ENCODE data around the gene ROCK1. TPM values are rescaled to one million over a fixed set of nuclear protein-coding genes. Genes with fewer than 3 reads are reported as not detected.
"Not testable (repeated sequence)": the region's sequence is repeated elsewhere in the genome, so short reads cannot be mapped to it uniquely, and the experiment has no call there.

ROCK1 gene
- total and polyA plus RNA-seq, 9 of the 15 experiments (the other 6 are each of a cell fraction or from before 2014, with no cell fraction given) = 7.4 to 28.6 (median 17.7) TPM

DNA sequence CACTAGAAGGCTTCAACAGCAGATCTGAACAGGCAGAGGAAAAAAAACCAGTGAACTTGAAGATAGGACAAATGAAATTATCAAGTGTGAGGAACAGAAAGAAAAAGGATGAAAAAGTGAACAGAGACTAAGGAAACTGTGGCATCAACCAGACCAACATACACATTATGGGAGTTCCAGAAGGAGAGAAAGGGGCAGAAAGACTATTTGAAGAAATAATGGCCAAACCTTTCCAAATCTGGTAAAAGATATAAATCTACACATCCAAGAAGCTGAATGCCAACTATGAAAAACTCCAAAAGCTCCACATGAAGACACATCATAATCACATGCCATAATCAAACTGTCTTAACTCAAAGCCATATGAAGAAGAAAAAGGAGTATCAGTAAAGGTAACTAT, 79.8 kb downstream of the ROCK1 start:
- H4K20me1 ChIP-seq (replicated peaks; ENCODE audit: control insufficient read depth, insufficient read depth, low read length) = no peaks in the 10 kb centered on the region
- in situ Hi-C loops (cut with MboI) = no loop called here
- DNase-seq (ENCODE audit: extremely low read depth in 1 of 4, low spot score in 3 of 4) (no peak), FAIRE-seq (no peak), ATAC-seq (no peak)
- no peak overlapping the region for H3K27ac ChIP-seq (ENCODE audit: extremely low read depth, low read depth, low read length)
- ChIA-PET CTCF (ENCODE audit: low intra/inter-chr PET ratio) (no interaction called here), POLR2A (interaction anchor here (0.6 kb wide), 2 partner anchors 637 to 1743 kb away, joined by 3 read pairs; no protein-coding TSS in a partner anchor)
- no peaks in the 10 kb centered on the region for H3K27me3 ChIP-seq (ENCODE audit: control insufficient read depth in 2 of 2, insufficient read depth in 2 of 2, low read length in 2 of 2)
- H3K4me1 ChIP-seq (replicated peaks in 1 of 2; ENCODE audit: control insufficient read depth in 2 of 2, insufficient read depth in 2 of 2, low read length in 2 of 2) = no peaks in the 10 kb centered on the region
- no peak overlapping the region for H2AFZ ChIP-seq (ENCODE audit: low read depth, low read length)
- no peak for TF ChIP-seq ZNF197 (CRISPR knock-in tag; IDR thresholded peaks at IDR 0.05; ENCODE audit: low read depth)
- no peak for TF ChIP-seq HDAC2 (IDR thresholded peaks at IDR 0.05)
- no peak for TF ChIP-seq ZNF384 (IDR thresholded peaks at IDR 0.05; ENCODE audit: low read depth, low read length)
- TF ChIP-seq, protein P1, sequence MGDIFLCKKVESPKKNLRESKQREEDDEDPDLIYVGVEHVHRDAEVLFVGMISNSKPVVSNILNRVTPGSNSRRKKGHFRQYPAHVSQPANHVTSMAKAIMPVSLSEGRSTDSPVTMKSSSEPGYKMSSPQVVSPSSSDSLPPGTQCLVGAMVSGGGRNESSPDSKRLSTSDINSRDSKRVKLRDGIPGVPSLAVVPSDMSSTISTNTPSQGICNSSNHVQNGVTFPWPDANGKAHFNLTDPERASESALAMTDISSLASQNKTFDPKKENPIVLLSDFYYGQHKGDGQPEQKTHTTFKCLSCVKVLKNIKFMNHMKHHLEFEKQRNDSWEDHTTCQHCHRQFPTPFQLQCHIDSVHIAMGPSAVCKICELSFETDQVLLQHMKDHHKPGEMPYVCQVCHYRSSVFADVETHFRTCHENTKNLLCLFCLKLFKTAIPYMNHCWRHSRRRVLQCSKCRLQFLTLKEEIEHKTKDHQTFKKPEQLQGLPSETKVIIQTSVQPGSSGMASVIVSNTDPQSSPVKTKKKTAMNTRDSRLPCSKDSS (IDR thresholded peaks at IDR 0.05; ENCODE audit: low read depth, partially characterized antibody) = no peak
- TF ChIP-seq, protein P2, sequence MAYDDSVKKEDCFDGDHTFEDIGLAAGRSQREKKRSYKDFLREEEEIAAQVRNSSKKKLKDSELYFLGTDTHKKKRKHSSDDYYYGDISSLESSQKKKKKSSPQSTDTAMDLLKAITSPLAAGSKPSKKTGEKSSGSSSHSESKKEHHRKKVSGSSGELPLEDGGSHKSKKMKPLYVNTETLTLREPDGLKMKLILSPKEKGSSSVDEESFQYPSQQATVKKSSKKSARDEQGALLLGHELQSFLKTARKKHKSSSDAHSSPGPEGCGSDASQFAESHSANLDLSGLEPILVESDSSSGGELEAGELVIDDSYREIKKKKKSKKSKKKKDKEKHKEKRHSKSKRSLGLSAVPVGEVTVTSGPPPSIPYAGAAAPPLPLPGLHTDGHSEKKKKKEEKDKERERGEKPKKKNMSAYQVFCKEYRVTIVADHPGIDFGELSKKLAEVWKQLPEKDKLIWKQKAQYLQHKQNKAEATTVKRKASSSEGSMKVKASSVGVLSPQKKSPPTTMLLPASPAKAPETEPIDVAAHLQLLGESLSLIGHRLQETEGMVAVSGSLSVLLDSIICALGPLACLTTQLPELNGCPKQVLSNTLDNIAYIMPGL (CRISPR knock-in tag; IDR thresholded peaks at IDR 0.05) = no peak
- TF ChIP-seq, protein P3, sequence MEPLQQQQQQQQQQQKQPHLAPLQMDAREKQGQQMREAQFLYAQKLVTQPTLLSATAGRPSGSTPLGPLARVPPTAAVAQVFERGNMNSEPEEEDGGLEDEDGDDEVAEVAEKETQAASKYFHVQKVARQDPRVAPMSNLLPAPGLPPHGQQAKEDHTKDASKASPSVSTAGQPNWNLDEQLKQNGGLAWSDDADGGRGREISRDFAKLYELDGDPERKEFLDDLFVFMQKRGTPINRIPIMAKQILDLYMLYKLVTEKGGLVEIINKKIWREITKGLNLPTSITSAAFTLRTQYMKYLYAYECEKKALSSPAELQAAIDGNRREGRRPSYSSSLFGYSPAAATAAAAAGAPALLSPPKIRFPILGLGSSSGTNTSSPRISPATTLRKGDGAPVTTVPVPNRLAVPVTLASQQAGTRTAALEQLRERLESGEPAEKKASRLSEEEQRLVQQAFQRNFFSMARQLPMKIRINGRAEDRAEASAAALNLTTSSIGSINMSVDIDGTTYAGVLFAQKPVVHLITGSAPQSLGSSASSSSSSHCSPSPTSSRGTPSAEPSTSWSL (CRISPR knock-in tag; IDR thresholded peaks at IDR 0.05; ENCODE audit: borderline replicate concordance) = no peak
- no peaks in the 10 kb centered on the region for H3K79me2 ChIP-seq (ENCODE audit: control insufficient read depth, insufficient read depth, low read length)
- H3K9ac ChIP-seq (ENCODE audit: insufficient read depth in 1 of 2, low read depth in 2 of 2, low read length in 2 of 2) = no peak overlapping the region
- H3K4me2 ChIP-seq (ENCODE audit: insufficient read depth, low read length) = no peak overlapping the region
- H3K36me3 ChIP-seq (ENCODE audit: control insufficient read depth, insufficient read depth, low read length) = peaks cover 6% of the 10 kb centered on the region; the same call in 1 of the 3 replicates
- no peaks in the 10 kb centered on the region; the same call in 1 of the 2 replicates for H3K9me3 ChIP-seq (replicated peaks; ENCODE audit: control insufficient read depth, insufficient read depth, low read depth, low read length)
- no TSS peak for BruUV-seq (replicated peaks)
- intact Hi-C loops (cut with micrococcal nuclease) = loop anchor here (5.0 kb wide), 1 partner anchor 50 kb away; no protein-coding TSS in a partner anchor
- no peaks in the 10 kb centered on the region for H3K9me1 ChIP-seq (ENCODE audit: control insufficient read depth, insufficient read depth, low read length)
- no peak overlapping the region for H3K4me3 ChIP-seq

DNA sequence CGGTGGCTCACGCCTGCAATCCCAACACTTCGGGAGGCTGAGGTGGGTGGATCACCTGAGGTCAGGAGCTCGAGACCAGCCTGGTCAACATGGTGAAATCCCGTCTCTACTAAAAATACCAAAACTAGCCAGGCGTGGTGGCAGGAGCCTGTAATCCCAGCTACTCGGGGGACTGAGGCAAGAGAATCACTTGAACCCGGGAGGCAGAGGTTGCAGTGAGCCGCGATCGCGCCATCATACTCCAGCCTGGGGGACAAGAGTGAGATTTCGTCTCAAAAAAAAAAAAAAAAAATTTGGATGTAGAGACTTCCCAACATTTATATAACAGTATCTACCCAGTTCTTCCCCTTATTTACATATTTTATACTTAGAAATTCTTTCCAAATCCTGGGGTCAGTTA, 93.4 kb downstream of the ROCK1 start:
- ATAC-seq; intact Hi-C loops (cut with micrococcal nuclease): not testable (repeated sequence)

More for the DNA sequence above, 93.4 kb downstream of the ROCK1 start:
- CTCF ChIA-PET (ENCODE audit: low intra/inter-chr PET ratio); H2AFZ ChIP-seq (ENCODE audit: low read depth, low read length); BruUV-seq (replicated peaks); in situ Hi-C loops (cut with MboI); H3K9me3 ChIP-seq (replicated peaks; ENCODE audit: control insufficient read depth, insufficient read depth, low read depth, low read length); H3K9ac ChIP-seq (ENCODE audit: insufficient read depth in 1 of 2, low read depth in 2 of 2, low read length in 2 of 2); H3K27me3 ChIP-seq (ENCODE audit: control insufficient read depth in 2 of 2, insufficient read depth in 2 of 2, low read length in 2 of 2); H3K27ac ChIP-seq (ENCODE audit: extremely low read depth, low read depth, low read length); FAIRE-seq; POLR2A ChIA-PET; H3K4me1 ChIP-seq (replicated peaks in 1 of 2; ENCODE audit: control insufficient read depth in 2 of 2, insufficient read depth in 2 of 2, low read length in 2 of 2); H3K4me3 ChIP-seq; DNase-seq (ENCODE audit: extremely low read depth in 1 of 4, low spot score in 3 of 4); H3K4me2 ChIP-seq (ENCODE audit: insufficient read depth, low read length); H3K79me2 ChIP-seq (ENCODE audit: control insufficient read depth, insufficient read depth, low read length); H3K9me1 ChIP-seq (ENCODE audit: control insufficient read depth, insufficient read depth, low read length); H4K20me1 ChIP-seq (replicated peaks; ENCODE audit: control insufficient read depth, insufficient read depth, low read length): not testable (repeated sequence)
- WGBS (ENCODE audit: insufficient coverage, low coverage, missing lambda C conversion rate) = 97% methylated on average over 12 of the region's 13 CpGs
- peaks cover 16% of the 10 kb centered on the region for H3K36me3 ChIP-seq (ENCODE audit: control insufficient read depth, insufficient read depth, low read length)
